Measurements from ENCODE around the gene BORCS5.

DNA sequence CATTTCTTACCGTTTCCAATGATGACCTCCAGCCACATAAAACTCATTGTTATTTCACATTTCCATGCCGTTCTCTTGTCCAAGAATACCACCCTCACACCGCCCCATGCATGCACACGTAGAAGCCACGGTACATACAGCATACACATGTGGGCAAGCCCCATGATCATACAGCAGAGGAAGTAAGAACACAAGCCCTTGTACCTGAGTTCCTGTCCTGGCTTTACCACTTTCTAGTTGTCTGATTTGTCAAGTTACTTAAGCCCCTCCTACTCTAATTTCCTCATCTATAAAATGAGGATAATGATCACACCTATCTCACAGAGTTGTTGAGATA lies 145.9 kb downstream of the BORCS5 start:
- TF ChIP-seq, protein P1, sequence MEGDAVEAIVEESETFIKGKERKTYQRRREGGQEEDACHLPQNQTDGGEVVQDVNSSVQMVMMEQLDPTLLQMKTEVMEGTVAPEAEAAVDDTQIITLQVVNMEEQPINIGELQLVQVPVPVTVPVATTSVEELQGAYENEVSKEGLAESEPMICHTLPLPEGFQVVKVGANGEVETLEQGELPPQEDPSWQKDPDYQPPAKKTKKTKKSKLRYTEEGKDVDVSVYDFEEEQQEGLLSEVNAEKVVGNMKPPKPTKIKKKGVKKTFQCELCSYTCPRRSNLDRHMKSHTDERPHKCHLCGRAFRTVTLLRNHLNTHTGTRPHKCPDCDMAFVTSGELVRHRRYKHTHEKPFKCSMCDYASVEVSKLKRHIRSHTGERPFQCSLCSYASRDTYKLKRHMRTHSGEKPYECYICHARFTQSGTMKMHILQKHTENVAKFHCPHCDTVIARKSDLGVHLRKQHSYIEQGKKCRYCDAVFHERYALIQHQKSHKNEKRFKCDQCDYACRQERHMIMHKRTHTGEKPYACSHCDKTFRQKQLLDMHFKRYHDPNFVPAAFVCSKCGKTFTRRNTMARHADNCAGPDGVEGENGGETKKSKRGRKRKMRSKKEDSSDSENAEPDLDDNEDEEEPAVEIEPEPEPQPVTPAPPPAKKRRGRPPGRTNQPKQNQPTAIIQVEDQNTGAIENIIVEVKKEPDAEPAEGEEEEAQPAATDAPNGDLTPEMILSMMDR (IDR thresholded peaks at IDR 0.05) = no peak
- no peak for TF ChIP-seq POLR2A (IDR thresholded peaks at IDR 0.05)
